OCI-LY3 (cell line): Measurements from ENCODE around the gene TRMU.

ENCODE experiments used
- EZH2phosphoT487 ChIP-seq: fragments of 200-600 bp; shearing (Covaris generic); IDR thresholded peaks from 2 replicates; pipeline ENCODE4 v1.6.1; 2018; ENCODE audit warnings: antibody characterized with exemption, mixed run types, low read depth
- TF ChIP-seq, protein P1 (sequence below): fragments of 200-600, 300-600 bp; sonication (generic); IDR thresholded peaks from 2 replicates; pipeline ENCODE4 v1.5.1; 2014; ENCODE audit warnings: antibody characterized with exemption, low read length, low read depth

DNA sequence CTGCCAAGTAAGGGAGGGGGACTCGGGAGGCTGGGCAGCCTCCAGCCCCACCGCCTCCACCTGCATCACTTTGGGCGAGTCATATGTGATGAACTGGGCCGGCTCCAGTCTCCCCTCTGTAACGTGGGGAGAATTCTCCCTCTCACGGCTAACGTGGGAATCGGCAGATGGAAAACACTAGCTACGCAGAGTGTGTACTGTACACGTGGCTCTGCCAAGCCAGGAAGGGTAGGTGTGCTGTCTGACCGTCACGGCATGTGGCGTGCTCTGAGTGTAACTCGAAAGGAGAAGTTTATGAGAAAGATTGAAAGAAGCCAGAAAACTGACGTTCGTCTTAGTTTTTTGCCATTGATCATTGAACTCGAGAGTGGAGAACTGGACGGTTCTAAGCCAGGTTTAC lies 13.7 kb downstream of the TRMU start:
- TF ChIP-seq, protein P1, sequence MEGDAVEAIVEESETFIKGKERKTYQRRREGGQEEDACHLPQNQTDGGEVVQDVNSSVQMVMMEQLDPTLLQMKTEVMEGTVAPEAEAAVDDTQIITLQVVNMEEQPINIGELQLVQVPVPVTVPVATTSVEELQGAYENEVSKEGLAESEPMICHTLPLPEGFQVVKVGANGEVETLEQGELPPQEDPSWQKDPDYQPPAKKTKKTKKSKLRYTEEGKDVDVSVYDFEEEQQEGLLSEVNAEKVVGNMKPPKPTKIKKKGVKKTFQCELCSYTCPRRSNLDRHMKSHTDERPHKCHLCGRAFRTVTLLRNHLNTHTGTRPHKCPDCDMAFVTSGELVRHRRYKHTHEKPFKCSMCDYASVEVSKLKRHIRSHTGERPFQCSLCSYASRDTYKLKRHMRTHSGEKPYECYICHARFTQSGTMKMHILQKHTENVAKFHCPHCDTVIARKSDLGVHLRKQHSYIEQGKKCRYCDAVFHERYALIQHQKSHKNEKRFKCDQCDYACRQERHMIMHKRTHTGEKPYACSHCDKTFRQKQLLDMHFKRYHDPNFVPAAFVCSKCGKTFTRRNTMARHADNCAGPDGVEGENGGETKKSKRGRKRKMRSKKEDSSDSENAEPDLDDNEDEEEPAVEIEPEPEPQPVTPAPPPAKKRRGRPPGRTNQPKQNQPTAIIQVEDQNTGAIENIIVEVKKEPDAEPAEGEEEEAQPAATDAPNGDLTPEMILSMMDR, result no peak
- no peak for TF ChIP-seq EZH2phosphoT487
